ENCODE measurements around the gene MYO19. TPM values are rescaled to one million over a fixed set of nuclear protein-coding genes. Genes with fewer than 3 reads are reported as not detected.
A peak's percentile ranks its signal among the peaks of the same experiment; 100 is the strongest.
"Not testable (repeated sequence)": the region's sequence is repeated elsewhere in the genome, so short reads cannot be mapped to it uniquely, and the experiment has no call there.

MYO19 gene
- total RNA-seq, 1 donor from 2014 or later: 65.1 TPM

DNA sequence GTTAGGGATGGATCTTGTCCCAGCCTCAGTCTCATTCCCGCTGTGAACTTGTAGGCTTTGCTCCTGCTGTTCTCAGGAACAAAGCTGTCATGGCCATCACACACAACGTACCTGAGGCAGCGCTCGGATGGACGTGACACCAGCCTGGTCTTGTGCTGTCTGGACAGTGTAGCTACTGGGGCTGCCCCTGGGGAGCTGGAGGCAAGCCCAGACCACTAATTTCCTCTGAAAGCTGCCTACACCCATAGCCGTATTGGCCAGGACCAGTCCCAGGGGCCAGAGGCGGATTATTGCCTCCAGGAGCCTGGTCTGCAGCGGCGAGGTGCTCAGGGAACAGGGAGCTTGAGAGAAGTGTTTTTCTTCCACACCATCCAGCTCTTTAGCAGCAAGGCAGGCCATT, 36.5 kb downstream of the MYO19 start:
- no peak for DNase-seq

DNA sequence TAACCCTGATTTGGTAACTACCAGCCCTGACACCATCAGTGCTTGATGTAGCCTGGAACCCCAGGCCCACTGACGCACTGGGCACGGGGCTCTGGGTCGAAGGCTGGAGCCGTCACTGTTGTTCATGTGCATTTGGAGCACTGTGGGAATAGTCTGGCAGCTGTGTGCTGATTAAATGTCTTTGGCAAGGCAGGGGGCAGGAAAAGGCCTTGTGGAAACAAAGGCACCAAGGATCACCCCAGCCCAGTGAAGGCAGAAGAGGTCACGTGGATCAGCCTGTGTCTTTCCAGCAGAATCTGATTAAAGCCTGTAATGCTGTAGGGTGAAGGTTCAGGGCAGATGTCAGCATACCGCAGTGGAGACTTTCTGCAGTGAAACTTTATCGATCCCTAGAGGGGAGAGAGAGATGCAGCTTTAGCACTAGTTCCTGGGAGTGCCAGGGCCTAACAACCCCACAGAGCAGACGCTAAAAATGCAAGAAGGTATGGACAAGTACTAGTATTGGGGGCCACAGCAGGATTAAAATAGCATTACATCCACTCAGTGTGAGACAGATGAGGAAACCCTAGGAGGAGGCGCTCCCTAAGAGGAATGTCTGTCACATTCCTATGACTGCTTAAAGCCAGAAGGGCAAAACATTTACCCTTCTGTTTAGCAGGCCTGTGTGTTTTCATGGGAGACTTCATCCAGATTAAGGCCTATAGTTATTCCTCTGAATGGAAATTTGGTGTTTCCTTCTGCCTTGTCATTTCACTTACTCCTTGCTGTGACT, 38.5 kb downstream of the MYO19 start:
- no peak for DNase-seq

DNA sequence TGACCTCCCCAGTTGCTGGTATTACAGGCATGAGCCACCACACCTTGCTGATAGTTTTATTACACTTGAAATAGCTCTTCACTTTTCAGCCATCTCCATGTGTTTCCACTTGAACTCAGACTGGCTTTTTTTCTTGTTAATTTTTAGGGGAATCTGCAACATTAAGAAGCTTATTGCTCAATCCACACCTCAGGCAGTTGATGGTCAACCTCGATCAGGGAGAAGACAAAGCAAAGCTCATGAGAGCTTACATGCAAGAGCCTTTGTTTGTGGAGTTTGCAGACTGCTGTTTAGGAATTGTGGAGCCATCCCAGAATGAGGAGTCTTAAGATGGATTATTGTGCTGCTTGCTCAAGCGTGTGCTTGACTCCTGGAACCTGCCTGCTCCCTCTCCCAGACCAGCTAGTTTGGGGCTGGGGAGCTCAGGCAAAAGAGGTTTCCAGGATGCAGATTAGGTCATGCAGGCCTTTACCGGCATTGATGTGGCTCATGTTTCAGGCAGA, 39.5 kb downstream of the MYO19 start:
- no peak for DNase-seq

DNA sequence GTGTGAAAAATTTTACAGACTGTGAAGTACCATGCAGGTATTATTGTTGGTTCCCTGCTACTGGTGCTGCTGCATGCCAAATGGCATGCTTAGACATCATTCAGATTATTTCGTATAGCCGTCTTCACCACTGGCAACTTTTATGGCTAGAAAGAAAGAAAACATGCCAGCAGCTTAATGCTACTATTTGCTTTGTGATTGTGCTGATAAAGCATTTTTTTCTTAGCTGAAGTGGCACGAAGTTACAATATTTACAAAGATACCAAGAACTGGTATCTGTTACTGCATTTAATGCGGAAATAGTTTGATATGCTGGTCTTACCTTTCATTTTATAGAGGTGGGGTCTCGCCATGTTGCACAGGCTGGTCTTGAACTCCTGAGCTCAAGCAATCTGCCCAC, 40.0 kb downstream of the MYO19 start:
- DNase-seq: no peak

DNA sequence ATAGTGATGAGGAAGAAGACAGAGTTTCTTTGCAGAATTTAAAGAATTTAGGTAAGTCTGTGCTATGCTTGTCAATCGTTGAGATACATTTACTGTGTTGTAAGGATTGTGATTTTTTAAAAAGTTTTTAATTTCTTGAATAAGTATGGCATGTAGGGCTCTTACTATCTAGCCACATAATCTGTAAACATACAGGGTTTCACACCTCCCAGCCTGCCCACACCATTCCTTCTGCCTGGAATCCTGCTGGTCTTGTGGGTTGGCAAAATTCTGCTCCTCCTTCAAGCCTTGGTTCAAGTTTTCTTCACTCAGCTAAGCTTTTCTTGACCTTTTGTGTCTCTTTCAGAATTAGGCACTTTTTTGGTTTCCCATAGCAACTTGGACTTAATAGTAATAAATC, 40.7 kb downstream of the MYO19 start:
- DNase-seq: no peak

DNA sequence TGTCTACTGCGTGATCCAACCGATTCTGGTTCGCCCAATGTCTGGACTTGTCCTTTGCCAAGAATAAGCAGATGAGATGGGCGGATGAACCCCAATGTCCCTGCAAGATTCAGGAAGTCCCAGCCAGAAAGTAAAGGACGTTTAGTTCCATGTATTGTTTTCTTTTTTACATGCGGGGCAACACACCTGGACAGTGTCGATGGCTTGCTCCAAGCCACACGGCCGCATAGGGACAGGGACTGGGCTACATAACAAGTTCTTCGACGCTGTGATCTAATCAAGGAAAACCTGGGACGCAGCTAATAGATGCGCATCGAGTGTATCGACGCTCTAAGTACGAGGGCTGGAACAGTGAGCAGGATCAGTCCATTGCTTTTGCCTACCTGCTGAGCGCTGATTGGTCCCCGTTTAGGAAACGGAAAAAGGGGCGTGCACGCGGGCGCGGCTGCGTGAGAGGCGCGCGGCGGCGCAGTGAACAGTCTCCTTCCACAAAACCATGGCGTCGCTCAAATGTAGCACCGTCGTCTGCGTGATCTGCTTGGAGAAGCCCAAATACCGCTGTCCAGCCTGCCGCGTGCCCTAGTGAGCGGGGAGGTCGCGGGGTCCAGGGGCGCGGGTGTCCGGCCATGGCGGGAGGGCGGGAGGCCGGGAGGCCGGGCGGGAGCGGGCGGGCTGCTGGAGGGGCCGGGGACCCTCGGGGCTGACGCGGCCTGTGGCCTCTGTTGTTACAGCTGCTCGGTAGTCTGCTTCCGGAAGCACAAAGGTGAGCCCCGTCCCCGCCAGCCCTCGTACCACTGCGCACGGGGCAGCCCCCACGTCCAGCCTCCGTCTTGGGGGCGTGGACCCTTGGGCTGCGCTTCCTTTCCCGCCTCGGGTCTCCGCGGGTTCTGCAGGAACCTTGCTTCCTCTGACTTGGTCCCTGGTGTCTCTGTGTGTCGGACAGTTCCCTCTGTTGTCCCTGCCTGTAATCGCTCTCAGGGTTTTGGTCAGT, 48.2 kb downstream of the MYO19 start, which contains the start of gene ZNHIT3:
TSS of gene ZNHIT3 (plus strand) at position 478 of the 991 bp plus-strand sequence. CDS start at position 497, 19 bp downstream.
- DNase-seq: peak; percentile 96

DNA sequence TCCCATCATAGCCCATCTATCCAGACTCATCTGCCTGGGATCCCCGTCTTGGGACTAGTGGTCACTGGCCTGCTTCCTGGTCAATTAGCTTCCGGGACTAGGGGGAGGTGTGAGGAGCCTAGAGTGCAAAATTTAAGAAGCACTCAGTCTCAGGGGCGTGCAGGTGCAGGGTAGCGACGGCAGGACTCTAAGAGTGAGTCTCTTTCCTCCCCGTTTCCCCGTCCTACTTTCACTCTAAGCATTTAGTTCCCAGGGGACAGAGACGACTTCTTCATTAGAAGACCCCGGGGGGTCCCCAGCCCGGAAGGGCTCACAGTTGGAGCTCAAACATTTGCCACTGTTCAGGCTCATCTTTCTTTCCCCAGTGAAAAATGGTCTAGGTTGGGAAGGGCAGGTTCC, 48.9 kb downstream of the MYO19 start:
- no peak for DNase-seq

DNA sequence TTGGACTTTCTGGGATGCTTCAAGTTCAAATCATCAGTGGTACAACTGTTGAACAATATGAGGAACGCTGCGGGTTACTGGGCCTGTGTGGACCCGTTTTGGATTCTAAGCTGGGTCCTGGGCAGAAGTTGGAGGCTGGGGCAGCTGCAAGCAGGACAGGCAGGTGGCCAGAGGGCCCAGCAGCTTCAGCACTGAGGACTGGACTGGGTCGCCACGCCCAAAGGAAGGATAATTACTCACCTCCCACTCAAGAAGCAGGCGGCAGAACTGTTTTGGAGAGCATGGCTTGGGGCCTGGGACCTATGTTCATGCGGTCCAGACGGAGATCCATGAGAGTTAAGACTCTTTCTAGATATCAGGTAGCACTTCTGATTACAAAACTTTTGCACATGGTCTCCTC, 49.6 kb downstream of the MYO19 start:
- no peak for DNase-seq

DNA sequence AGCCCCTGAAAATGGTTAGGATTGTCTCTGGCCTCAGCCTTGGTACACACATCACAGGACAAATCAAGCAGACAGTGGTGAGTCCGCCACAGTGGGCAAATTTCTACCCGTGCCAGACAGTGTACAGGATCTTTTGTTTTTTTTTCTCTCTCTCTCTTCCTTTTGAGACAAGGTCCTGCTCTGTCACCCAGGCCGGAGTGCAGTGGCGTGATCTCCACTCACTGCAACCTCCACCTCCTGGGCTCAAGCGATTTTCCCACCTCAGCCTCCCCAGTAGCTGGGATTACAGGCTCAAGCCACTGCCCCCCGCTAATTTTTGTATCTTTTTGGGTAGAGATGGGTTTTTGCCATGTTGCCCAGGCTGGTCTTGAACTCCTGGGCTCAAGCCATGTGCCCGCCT, 50.6 kb downstream of the MYO19 start:
- not testable (repeated sequence) for DNase-seq

DNA sequence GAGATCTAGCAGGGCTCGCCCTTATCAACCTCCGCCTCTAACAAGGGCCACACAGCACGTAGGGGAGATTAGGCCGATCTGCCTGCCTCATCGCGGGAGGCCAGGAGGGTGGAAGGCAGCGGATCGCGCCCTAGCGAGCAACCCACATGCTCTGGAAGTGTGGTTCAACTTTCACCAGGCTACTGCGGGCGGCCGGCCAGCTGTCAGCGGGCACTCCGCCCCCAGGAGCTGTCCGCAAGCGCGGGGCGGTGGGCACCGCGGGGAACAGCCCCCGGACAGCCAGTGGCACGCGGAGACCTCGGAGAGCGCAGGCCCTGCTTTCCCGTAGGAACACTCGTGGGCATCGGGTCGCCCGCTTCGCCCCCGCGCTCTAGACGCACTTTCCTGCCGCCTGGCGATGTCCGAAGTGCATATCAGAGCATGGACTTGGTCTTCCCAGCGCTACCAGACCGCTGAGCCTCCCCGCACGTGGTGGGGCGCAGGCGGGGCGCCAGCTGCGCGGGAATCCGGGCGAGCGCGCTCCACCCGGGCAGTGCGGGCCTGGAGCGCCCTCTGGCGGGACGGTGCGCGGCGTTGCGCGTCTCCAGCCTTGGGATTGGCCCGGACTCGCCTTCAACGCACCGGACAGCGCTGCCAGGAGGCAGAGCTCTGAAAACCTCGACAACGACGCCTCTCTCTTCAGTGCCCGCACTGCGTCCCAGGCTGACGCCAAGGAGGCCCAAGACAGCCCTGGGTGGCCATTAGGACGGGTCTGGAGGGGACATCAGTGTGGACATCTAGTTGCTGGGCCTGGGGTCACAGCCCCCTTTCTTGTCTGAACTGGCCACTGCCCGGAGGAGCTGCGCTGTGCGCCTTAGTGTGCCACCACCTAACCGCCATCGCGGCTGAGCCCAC, 51.8 kb downstream of the MYO19 start:
- peak; percentile 24 for DNase-seq

DNA sequence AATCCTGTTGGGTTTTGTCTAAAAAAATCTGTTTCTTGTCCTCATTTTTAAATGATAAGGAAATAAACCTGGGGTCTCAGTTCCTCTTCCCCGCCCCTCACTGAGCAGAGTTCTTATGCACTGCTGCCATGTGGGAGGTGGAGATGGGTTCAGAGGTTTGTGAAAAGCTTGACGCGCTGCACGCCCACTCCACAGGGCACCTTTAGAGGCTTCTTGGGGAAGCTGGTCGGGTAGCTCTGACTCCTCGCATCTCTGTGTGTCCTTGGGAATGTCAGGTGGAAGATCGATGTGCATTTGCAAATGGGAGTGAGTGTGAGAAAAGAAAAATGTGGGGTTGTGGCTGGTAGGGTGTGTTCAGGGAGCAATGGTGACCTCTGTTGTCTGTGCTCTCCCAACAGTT, 52.8 kb downstream of the MYO19 start:
- no peak for DNase-seq

DNA sequence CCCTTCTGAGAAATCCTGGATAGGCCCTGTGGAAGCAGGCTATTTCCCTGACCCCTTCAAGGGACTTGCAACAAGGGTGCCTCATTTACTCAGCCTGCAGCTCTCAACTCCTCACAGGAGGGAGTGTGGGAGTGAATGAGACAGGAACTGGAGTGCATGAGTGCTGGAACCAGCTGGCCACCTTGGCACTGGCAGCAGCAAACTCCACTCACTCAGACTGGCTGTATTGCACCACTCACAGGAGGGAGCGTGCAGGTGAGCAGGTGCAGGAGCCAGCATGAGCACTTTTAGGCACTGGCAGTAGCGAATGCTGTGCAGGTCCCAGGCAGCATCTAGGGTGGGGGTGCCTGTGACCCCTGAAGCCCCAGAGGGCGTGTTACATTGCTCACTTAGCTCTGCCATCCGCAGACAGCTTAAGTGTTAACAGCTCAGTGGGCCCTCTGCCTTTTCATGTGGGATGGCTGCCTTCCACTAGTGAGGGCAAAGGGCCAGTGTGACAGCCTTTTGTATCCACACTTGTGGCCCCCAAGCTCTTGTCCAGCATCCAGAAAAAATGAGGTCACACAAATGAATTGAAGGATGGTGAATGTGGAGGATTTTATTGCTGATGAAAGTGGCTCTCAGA, 59.2 kb downstream of the MYO19 start:
- DNase-seq: no peak

DNA sequence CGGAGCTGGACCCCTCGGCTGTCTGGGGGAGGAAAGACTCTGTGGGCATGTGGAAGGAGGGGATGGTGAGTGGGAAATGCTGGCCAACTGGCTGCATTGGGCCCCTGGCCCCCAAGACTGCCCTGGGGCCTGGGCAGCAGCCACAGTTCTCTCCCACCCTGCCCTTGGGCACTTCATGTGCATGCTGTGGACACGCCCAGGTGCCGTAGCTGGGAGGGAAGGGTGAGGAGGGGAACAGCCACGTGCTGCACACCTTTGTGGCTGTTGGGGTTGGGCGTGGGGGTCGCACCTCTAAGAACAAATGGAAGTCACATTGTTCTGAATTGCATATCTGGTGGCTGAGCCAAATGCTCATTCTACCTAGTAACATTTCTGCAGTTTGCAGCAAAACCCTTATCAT, 60.1 kb downstream of the MYO19 start:
- no peak for DNase-seq

DNA sequence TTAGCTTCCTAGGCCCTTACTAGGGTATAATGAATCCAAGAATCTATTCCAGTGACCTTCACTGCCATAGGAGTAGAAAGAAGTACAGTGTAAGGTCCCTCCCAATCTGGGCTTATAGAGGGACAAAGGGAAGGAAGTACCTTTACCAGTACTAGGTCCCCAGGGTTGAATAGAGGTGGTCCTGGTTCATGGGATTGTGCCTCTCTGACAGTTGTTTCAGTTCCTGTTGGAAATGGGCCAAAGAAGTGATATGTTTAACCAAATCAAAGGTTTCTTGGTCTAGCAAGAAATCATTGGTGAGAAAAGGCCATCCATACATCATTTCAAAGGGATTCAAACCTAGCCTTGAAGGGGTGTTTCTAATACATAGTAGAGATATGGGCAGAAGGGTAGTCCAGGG, 64.2 kb downstream of the MYO19 start:
- DNase-seq: no peak

DNA sequence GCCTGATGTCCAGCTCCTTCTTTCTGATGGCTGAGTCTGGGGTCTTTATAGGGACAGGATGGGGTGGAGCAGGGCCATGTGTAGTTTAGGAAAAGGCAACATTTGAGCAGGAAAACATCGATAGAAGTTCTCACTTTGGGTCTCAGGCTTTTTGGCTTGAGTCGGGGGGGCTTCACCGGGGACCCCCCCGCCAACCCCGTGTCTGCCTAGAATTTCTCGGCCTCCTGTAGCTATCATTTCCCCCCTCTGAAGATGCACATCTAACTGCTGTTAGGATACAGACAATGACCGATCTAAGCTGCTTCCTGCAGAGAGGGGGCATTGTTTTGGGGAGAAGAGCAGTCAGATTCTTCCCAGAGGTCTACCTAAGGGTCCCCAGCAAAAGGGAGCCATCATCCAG, 64.9 kb downstream of the MYO19 start:
- no peak for DNase-seq

DNA sequence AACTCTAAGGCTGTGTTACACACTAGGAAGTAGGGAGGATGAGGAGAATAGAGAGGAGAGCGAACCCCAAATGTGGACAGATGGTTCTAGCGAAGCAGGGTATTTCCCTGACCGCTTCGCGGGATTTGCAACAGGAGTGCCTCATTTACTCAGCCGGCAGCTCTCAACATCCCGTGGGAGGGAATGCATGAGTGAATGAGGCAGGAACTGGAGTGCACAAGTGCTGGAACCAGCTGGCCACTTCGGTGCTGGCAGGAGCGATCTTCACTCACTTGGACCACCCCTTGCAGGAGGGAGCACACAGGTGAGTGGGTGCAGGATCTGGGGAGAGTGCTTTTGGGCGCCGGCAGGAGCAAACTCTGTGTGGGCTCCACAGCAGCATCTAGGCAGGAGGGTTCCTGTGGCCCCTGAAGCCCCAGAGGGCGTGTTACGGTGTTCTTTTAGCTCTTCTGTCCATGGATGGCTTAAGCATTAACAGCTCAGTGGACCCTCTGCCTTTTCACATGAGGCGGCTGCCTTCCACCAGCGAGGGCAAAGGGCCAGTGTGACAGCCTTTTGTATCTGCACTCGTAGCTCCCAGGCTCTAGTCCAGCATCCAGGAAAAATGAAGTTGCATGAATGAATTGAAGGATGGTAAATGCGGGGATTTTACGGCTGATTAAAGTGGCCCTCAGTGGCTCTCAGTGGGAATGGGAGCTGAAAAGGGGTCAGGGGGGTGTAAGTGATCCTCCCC, 65.6 kb downstream of the MYO19 start:
- DNase-seq: no peak

DNA sequence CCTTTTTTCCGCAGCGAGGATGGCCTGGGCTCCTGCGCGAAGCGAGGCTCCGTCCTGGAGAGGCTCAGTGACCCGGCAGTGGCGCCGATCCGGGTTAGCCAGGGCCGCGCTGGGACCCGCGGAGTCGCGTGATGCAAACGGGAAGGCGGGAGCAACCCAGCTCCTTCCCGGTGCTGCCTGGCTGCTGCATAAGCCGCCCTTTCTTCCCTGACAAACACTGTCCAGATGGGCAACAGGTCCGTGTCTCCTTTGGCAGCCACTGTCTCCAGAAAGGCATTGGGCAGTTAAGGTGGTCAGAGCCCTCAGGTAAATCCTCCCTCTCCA, 69.9 kb downstream of the MYO19 start:
- DNase-seq: no peak

DNA sequence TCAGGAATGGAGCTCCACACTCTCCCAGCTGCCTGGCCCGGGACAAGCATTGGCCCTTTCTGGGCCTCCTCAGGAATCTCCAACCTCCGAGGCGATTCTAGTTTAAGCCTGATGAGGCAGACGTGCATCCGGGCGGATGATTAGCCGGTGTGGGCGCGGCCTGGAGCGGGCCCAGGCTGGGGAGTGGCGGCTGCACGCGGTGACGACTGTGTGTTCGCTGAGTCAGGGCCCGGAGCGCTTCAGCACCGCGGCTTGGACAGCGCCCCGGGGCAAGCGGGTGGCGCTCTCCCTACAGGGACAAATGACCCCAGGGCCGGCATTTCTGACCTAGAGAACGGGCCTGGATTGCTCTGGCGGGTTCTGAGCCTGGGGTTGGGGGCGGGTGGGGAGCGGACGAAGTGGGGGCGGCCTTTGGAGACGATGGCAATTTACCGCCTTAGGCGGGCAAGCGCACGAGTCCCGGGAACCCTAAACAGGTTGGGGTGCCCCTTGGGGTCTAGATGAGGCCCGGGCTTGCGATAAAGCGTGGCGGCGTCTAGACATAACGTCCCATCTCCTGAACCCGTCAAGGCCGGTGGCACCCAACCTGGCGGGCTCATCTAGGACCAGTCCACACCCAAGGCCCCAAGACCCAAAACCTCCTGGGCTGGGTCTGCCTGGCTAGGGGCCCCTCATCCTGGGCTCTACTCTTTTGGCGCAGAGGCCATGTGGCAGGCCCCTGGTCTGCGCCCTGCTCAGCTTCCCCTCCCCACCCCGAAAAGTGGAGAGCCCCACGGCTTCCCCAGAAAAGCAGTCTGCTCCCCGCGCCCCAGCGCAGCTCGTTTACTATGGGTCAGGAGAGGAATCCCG, 70.5 kb downstream of the MYO19 start:
- DNase-seq: peak; percentile 18

DNA sequence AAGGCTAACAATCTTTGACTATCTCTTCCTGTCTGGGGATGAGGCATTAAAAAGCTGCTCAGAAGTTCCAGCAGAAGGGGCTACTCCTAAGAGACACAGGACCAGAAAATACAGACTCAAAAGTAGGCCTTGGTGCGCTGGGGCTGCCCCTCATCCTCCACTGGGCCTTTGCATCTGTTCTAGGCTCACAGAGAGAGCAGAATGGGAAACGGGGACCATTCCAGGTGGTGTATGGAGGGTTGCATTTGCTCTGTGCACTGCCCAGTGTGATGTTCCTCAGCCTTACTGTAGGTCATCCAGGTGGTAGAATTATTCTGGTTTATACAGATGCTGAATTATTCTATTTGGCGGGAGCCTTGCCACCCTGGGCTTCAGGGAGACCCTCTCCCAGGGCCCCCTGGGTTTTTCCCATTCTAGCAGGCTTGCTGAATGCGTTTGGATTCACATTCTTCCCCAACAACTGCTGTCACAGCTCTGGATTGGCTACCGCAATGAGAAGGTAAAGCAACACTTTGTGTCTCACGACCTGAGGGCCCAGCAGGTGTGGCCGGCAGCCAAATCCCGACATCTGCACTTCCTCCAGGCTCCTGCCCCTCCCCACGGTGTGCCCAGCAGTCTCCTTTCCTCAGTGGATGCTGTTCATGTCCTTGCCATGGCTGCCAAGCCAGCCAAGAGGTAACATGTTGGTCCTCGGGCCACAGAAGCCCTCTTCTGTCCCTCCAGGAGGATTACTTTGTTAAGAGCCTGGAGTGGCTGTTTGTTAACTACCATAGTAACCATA, 73.1 kb downstream of the MYO19 start:
- DNase-seq: no peak

All from skin of body (tissue), 2 donors.